H9 (cell line): ENCODE measurements around the gene CCDC28A. TPM values are rescaled to one million over a fixed set of nuclear protein-coding genes. Genes with fewer than 3 reads are reported as not detected.

Experiments used
- DNase-seq: peaks from one replicate; pipeline ENCODE4 v3.0.0-alpha.2; 2017
- H2AFZ ChIP-seq: one replicate; pipeline ENCODE4 v1.6.1; 2013; ENCODE audit warnings: mild to moderate bottlenecking, low read length, control low read depth, moderate library complexity
- H2AK5ac ChIP-seq: 2 replicates; pipeline ENCODE4 v1.6.1; 2013; ENCODE audit warnings: low read length, control low read depth, mixed read lengths; ENCODE audit not compliant: insufficient read length
- H2BK120ac ChIP-seq: one replicate; pipeline ENCODE4 v1.6.1; 2013; ENCODE audit warnings: low read depth, mild to moderate bottlenecking, low read length, control low read depth, inconsistent platforms; ENCODE audit not compliant: poor library complexity, severe bottlenecking
- H2BK12ac ChIP-seq: 2 replicates; pipeline ENCODE4 v1.6.1; 2013; ENCODE audit warnings: low read length, control low read depth, mixed read lengths, low read depth; ENCODE audit not compliant: insufficient read length
- H2BK15ac ChIP-seq: 2 replicates; pipeline ENCODE4 v1.6.1; 2013; ENCODE audit warnings: low read depth, low read length, control low read depth
- H2BK20ac ChIP-seq: one replicate; pipeline ENCODE4 v1.6.1; 2013; ENCODE audit warnings: low read depth, mild to moderate bottlenecking, low read length, control low read depth, inconsistent platforms; ENCODE audit not compliant: poor library complexity, severe bottlenecking
- H2BK5ac ChIP-seq: 2 replicates; pipeline ENCODE4 v1.6.1; 2013; ENCODE audit warnings: low read length, control low read depth, mixed read lengths; ENCODE audit not compliant: insufficient read length
- H3K14ac ChIP-seq: 2 replicates; pipeline ENCODE4 v1.6.1; 2013; ENCODE audit warnings: low read length, control low read depth; ENCODE audit not compliant: insufficient read depth
- H3K18ac ChIP-seq: 2 replicates; pipeline ENCODE4 v1.6.1; 2013; ENCODE audit warnings: low read depth, mild to moderate bottlenecking, mixed read lengths, low read length, control low read depth; ENCODE audit not compliant: insufficient read length
- H3K23ac ChIP-seq: 2 replicates; pipeline ENCODE4 v1.6.1; 2013; ENCODE audit warnings: low read length, control low read depth, mixed read lengths, low read depth; ENCODE audit not compliant: insufficient read length
- H3K23me2 ChIP-seq: 2 replicates; pipeline ENCODE4 v1.6.1; 2013; ENCODE audit warnings: low read depth, mild to moderate bottlenecking, mixed read lengths, low read length, control low read depth; ENCODE audit not compliant: insufficient read length, poor library complexity, severe bottlenecking
- H3K27ac ChIP-seq: 2 replicates; pipeline ENCODE4 v1.5.1; 2013; ENCODE audit warnings: low read length, control low read depth, mixed read lengths, low read depth; ENCODE audit not compliant: insufficient read length
- H3K27me3 ChIP-seq: 2 replicates; pipeline ENCODE4 v1.6.1; 2013; ENCODE audit warnings: low read length, control low read depth, inconsistent platforms; ENCODE audit not compliant: insufficient read depth
- H3K4ac ChIP-seq: 2 replicates; pipeline ENCODE4 v1.6.1; 2013; ENCODE audit warnings: low read depth, mild to moderate bottlenecking, control low read depth, inconsistent platforms, low read length, moderate library complexity
- H3K4me1 ChIP-seq: 2 replicates; pipeline ENCODE4 v1.6.1; 2013; ENCODE audit warnings: low read length, control low read depth, inconsistent platforms; ENCODE audit not compliant: insufficient read depth
- H3K4me2 ChIP-seq: 2 replicates; pipeline ENCODE4 v1.6.1; 2013; ENCODE audit warnings: low read length, control low read depth, mixed read lengths; ENCODE audit not compliant: insufficient read length, insufficient read depth
- H3K56ac ChIP-seq: 2 replicates; pipeline ENCODE4 v1.6.1; 2013; ENCODE audit warnings: low read depth, mild to moderate bottlenecking, mixed read lengths, low read length, control low read depth; ENCODE audit not compliant: insufficient read length
- H3K79me1 ChIP-seq: 2 replicates; pipeline ENCODE4 v1.6.1; 2013; ENCODE audit warnings: low read depth, mild to moderate bottlenecking, moderate library complexity, low read length, control low read depth, inconsistent platforms; ENCODE audit not compliant: insufficient read depth, poor library complexity, severe bottlenecking
- H3K79me2 ChIP-seq: 2 replicates; pipeline ENCODE4 v1.6.1; 2013; ENCODE audit warnings: low read length, control low read depth, inconsistent platforms; ENCODE audit not compliant: insufficient read depth
- H3K9ac ChIP-seq: 2 replicates; pipeline ENCODE4 v1.6.1; 2013; ENCODE audit warnings: low read length, control low read depth, mixed read lengths; ENCODE audit not compliant: insufficient read length; ENCODE audit errors: extremely low read depth
- H3K9me3 ChIP-seq: one replicate; pipeline ENCODE4 v1.6.1; 2013; ENCODE audit warnings: low read depth, low read length, inconsistent platforms; ENCODE audit not compliant: control insufficient read depth
- H3T11ph ChIP-seq: one replicate; pipeline ENCODE4 v1.6.1; 2013; ENCODE audit warnings: mild to moderate bottlenecking, low read length, control low read depth, inconsistent platforms
- H4K20me1 ChIP-seq: one replicate; pipeline ENCODE4 v1.6.1; 2013; ENCODE audit not compliant: control insufficient read depth, insufficient read length, insufficient read depth
- H4K5ac ChIP-seq: 2 replicates; pipeline ENCODE4 v1.6.1; 2013; ENCODE audit warnings: low read depth, mild to moderate bottlenecking, mixed read lengths, low read length, control low read depth; ENCODE audit not compliant: insufficient read length
- H4K8ac ChIP-seq: replicated peaks from 2 replicates; pipeline ENCODE4 v1.6.1; 2013; ENCODE audit warnings: low read length, control low read depth, mixed read lengths, low read depth; ENCODE audit not compliant: insufficient read length
- H4K91ac ChIP-seq: 2 replicates; pipeline ENCODE4 v1.6.1; 2013; ENCODE audit warnings: low read depth, mild to moderate bottlenecking, moderate library complexity, mixed read lengths, low read length, control low read depth; ENCODE audit not compliant: insufficient read length
- H3K27ac Mint-ChIP-seq, 3 experiments: 2 replicates in 2 of 3; 3 replicates in 1 of 3; pipeline ENCODE4 v1.8.0; 2020 to 2021; ENCODE audit warnings: mixed read lengths in 3 of 3, mild to moderate bottlenecking in 1 of 3, moderate library complexity in 1 of 3
- H3K27me3 Mint-ChIP-seq: 2 replicates; pipeline ENCODE4 v1.8.0; 2021; ENCODE audit warnings: low read depth, mild to moderate bottlenecking, moderate library complexity, mixed read lengths
- H3K36me3 Mint-ChIP-seq, 3 experiments: 2 replicates in 2 of 3; 3 replicates in 1 of 3; pipeline ENCODE4 v1.8.0; 2020 to 2021; ENCODE audit warnings: low read depth in 3 of 3, mixed read lengths in 3 of 3; ENCODE audit not compliant: insufficient read depth in 1 of 3
- H3K4me1 Mint-ChIP-seq, 2 experiments: 2 replicates each; pipeline ENCODE4 v1.8.0; 2020; ENCODE audit warnings: mixed read lengths in 2 of 2
- H3K4me3 Mint-ChIP-seq, 2 experiments: 2 replicates in 1 of 2; 3 replicates in 1 of 2; pipeline ENCODE4 v1.8.0; 2020 to 2021; ENCODE audit warnings: mild to moderate bottlenecking in 2 of 2, mixed read lengths in 2 of 2, moderate library complexity in 1 of 2
- H3K9me3 Mint-ChIP-seq, 2 experiments: 2 replicates in 1 of 2; 3 replicates in 1 of 2; pipeline ENCODE4 v1.8.0; 2020; ENCODE audit warnings: mild to moderate bottlenecking in 2 of 2, mixed read lengths in 2 of 2, moderate library complexity in 1 of 2
- CTCF ChIP-seq: fragments of 200-600 bp; sonication (generic); conservative IDR thresholded peaks from 3 replicates; pipeline ENCODE4 v1.8.0; 2021; ENCODE audit warnings: antibody characterized with exemption, mild to moderate bottlenecking
- WGBS: extraction: QIAGEN DNeasy Blood & Tissue Kit; methylation state at CpG from one replicate; pipeline ENCODE4 v1.1.7; 2013; ENCODE audit warnings: missing lambda C conversion rate, low lambda C conversion rate, mixed read lengths; ENCODE audit not compliant: insufficient read length; ENCODE audit errors: extremely low coverage; 5-methylcytosine and 5-hydroxymethylcytosine counted together
- total RNA-seq: library from RNA; stranded (reverse); gene quantifications from 2 replicates; pipeline ENCODE4 v1.2.1, GENCODE V29; 2021

CCDC28A gene
- total RNA-seq, 1 experiment from 2014 or later: 12.9 TPM

GRCh38 chr6:138797806-138798446 lies 24.4 kb downstream of the CCDC28A start:
- H2BK120ac ChIP-seq: no peak overlapping the region
- H3K56ac ChIP-seq: no peak overlapping the region
- Mint-ChIP-seq H3K27me3 (peaks cover 15% of the 10 kb centered on the region), H3K4me1 (peaks cover 5 to 9% of the 10 kb centered on the region in 2 experiments; a peak in 2 of 4 replicates), H3K36me3 (peaks cover 0 to 5% (median 0%) of the 10 kb centered on the region in 3 experiments; a peak in 1 of 7 replicates), H3K27ac (no peak overlapping the region), H3K4me3 (no peak overlapping the region), H3K9me3 (peaks cover 6 to 8% of the 10 kb centered on the region in 2 experiments; a peak in 3 of 5 replicates)
- H3K9ac ChIP-seq: no peak overlapping the region
- H2BK15ac ChIP-seq: no peak overlapping the region
- H2BK20ac ChIP-seq: no peak overlapping the region
- no peaks in the 10 kb centered on the region for H4K20me1 ChIP-seq
- no peak for TF ChIP-seq CTCF
- no peak overlapping the region for H2AFZ ChIP-seq
- no CpG with 5 or more reads among the region's 4 CpGs for WGBS
- H3K27ac ChIP-seq: no peak overlapping the region
- no peak overlapping the region for H3K4me2 ChIP-seq
- no peak overlapping the region for H4K91ac ChIP-seq
- H3K79me1 ChIP-seq: no peaks in the 10 kb centered on the region
- no peak overlapping the region for H3K18ac ChIP-seq
- H3K27me3 ChIP-seq: no peaks in the 10 kb centered on the region
- no peak overlapping the region for H2AK5ac ChIP-seq
- H3T11ph ChIP-seq: no peak overlapping the region
- no peak overlapping the region for H4K5ac ChIP-seq
- no peak for DNase-seq
- peaks cover 3% of the 10 kb centered on the region for H3K23me2 ChIP-seq
- H2BK12ac ChIP-seq: no peak overlapping the region
- H3K4ac ChIP-seq: no peak overlapping the region
- no peaks in the 10 kb centered on the region for H3K79me2 ChIP-seq
- no peak overlapping the region for H3K23ac ChIP-seq
- H3K4me1 ChIP-seq: no peaks in the 10 kb centered on the region
- no peak overlapping the region for H3K14ac ChIP-seq
- H3K9me3 ChIP-seq: no peaks in the 10 kb centered on the region
- no peak overlapping the region for H2BK5ac ChIP-seq
- H4K8ac ChIP-seq: no peak overlapping the region
